Measurements from ENCODE around the gene KRT38.
"Not testable (repeated sequence)": the region's sequence is repeated elsewhere in the genome, so short reads cannot be mapped to it uniquely, and the experiment has no call there.

The KRT38 gene

GRCh38 chr17:41421116-41421515 is 19.7 kb downstream of the KRT38 start:
- no peak for DNase-seq

- DNase-seq, result no peak
Measured at GRCh38 chr17:41420134-41420533, 20.6 kb downstream of the KRT38 start.

GRCh38 chr17:41419716-41420115 is 21.1 kb downstream of the KRT38 start:
- DNase-seq, result no peak

GRCh38 chr17:41418116-41418860 is 22.5 kb downstream of the KRT38 start:
- DNase-seq, result no peak

- no peak for DNase-seq
Measured at GRCh38 chr17:41417576-41418015, 23.2 kb downstream of the KRT38 start.

GRCh38 chr17:41417127-41417526 is 23.7 kb downstream of the KRT38 start:
- no peak for DNase-seq

GRCh38 chr17:41416479-41416878 is 24.3 kb downstream of the KRT38 start:
- no peak for DNase-seq

- no peak for DNase-seq
Measured at GRCh38 chr17:41415833-41416335, 24.9 kb downstream of the KRT38 start.

GRCh38 chr17:41415411-41415810 is 25.4 kb downstream of the KRT38 start:
- no peak for DNase-seq

GRCh38 chr17:41413982-41414381 is 26.8 kb downstream of the KRT38 start:
- DNase-seq, result no peak

GRCh38 chr17:41413353-41413957 is 27.3 kb downstream of the KRT38 start:
- no peak for DNase-seq

GRCh38 chr17:41411072-41411840 is 29.5 kb downstream of the KRT38 start:
- no peak for DNase-seq

- DNase-seq, result no peak
Measured at GRCh38 chr17:41407226-41407625, 33.6 kb downstream of the KRT38 start.

GRCh38 chr17:41406205-41406604 is 34.6 kb downstream of the KRT38 start:
- DNase-seq, result no peak

GRCh38 chr17:41404024-41404671 is 36.6 kb downstream of the KRT38 start:
- no peak for DNase-seq

- DNase-seq, result no peak
Measured at GRCh38 chr17:41403404-41404023, 37.3 kb downstream of the KRT38 start.

GRCh38 chr17:41402161-41402560 is 38.6 kb downstream of the KRT38 start:
- no peak for DNase-seq

- no peak for DNase-seq
Measured at GRCh38 chr17:41396996-41397660, 43.7 kb downstream of the KRT38 start, which contains the start of gene KRT31. Gene KRT31 (minus strand): TSS chr17:41397608. CDS start chr17:41397539, 69 bp downstream.

- no peak for DNase-seq
Measured at GRCh38 chr17:41396340-41396739, 44.4 kb downstream of the KRT38 start.

GRCh38 chr17:41395611-41396010 is 45.2 kb downstream of the KRT38 start:
- DNase-seq, result no peak

- DNase-seq, result not testable (repeated sequence)
Measured at GRCh38 chr17:41395044-41395443, 45.7 kb downstream of the KRT38 start.
